K562 (cell line): ENCODE data around the gene TNRC6B. TPM values are rescaled to one million over a fixed set of nuclear protein-coding genes. Genes with fewer than 3 reads are reported as not detected.

Source experiments
- CTBP1 ChIP-seq: fragments of 450-650 bp; IDR thresholded peaks from 2 replicates; pipeline ENCODE4 v1.6.1; 2016; ENCODE audit warnings: borderline replicate concordance
- RAD21 ChIP-seq, 2 experiments: fragments of 250-450 bp in 1 of 2; fragments of 450-650 bp in 1 of 2; sonication (Bioruptor Pico) in 1 of 2; formaldehyde crosslinking in 1 of 2; IDR thresholded peaks in 1 of 2; conservative IDR thresholded peaks in 1 of 2; 2 replicates each; pipeline versions ENCODE4 v1.4.0 to v1.8.0; 2020 to 2022; ENCODE audit warnings: mild to moderate bottlenecking in 2 of 2, moderate library complexity in 1 of 2
- RAD51 ChIP-seq: fragments of 450-650 bp; IDR thresholded peaks from 2 replicates; pipeline ENCODE4 v1.7.1; 2016; ENCODE audit warnings: low read depth, mild to moderate bottlenecking, borderline replicate concordance
- SMAD4 ChIP-seq: fragments of 250-450 bp; sonication (Bioruptor Pico); conservative IDR thresholded peaks from 2 replicates; pipeline ENCODE4 v1.8.0; 2021; ENCODE audit warnings: inconsistent platforms, mild to moderate bottlenecking, moderate library complexity
- SNIP1 ChIP-seq: fragments of 450-650 bp; IDR thresholded peaks from 2 replicates; pipeline ENCODE4 v1.7.1; 2017; ENCODE audit warnings: low read depth, mild to moderate bottlenecking
- TRIM25 ChIP-seq: fragments of 450-650 bp; IDR thresholded peaks from 2 replicates; pipeline ENCODE4 v1.7.0; 2016; ENCODE audit warnings: borderline replicate concordance
- U2AF2 ChIP-seq: fragments of 200-400 bp; formaldehyde crosslinking; optimal IDR thresholded peaks from 2 replicates; pipeline ENCODE3; 2017; ENCODE audit warnings: low read depth, mild to moderate bottlenecking, low read length
- ZNF165 ChIP-seq: fragments of 250-450 bp; sonication (Bioruptor Pico); IDR thresholded peaks from 2 replicates; pipeline ENCODE4 v1.4.0; 2020; ENCODE audit warnings: borderline replicate concordance
- ZNF41 ChIP-seq: fragments of 250-450 bp; sonication (Bioruptor Pico); conservative IDR thresholded peaks from 2 replicates; pipeline ENCODE4 v1.4.0; 2020; ENCODE audit warnings: mild to moderate bottlenecking
- ZNF583 ChIP-seq: fragments of 250-450 bp; sonication (Bioruptor Pico); IDR thresholded peaks from 2 replicates; pipeline ENCODE4 v1.4.0; 2020
- polyA plus RNA-seq, 8 experiments: library from polyadenylated mRNA; depleted of rRNA in 4 of 8; stranded (reverse) in 5 of 8; unstranded in 3 of 8; fragments of >200 nt; fragmentation: Nextera tagmentation in 2 of 8; fragmentation: Illumina TruSeq in 1 of 8; extraction: Ambion mirVana in 2 of 8; extraction: Trizol in 1 of 8; gene quantifications; 2 replicates each; pipeline versions ENCODE4 v1.2.1 to v1.2.3, GENCODE V29; 2011 to 2014; ENCODE audit warnings: inconsistent platforms in 1 of 8, missing spikeins in 1 of 8
- total RNA-seq, 7 experiments: library from RNA; depleted of rRNA in 6 of 7; stranded (reverse); fragments of >200 nt in 6 of 7; fragmentation: Illumina TruSeq in 2 of 7; extraction: Trizol in 2 of 7; gene quantifications; 2 replicates each; pipeline versions ENCODE4 v1.2.1 to v1.2.3, GENCODE V29; 2011 to 2021; ENCODE audit warnings: low replicate concordance in 1 of 7
- TF ChIP-seq, protein P1 (sequence below): fragments of 450-650 bp; IDR thresholded peaks from 2 replicates; pipeline ENCODE4 v1.6.1; 2016; ENCODE audit warnings: mild to moderate bottlenecking, moderate library complexity

The TNRC6B gene
- total and polyA plus RNA-seq, 9 of the 15 experiments (the other 6 are each of a cell fraction or from before 2014, with no cell fraction given), result 0.96 to 18.8 (median 10.8) TPM

DNA sequence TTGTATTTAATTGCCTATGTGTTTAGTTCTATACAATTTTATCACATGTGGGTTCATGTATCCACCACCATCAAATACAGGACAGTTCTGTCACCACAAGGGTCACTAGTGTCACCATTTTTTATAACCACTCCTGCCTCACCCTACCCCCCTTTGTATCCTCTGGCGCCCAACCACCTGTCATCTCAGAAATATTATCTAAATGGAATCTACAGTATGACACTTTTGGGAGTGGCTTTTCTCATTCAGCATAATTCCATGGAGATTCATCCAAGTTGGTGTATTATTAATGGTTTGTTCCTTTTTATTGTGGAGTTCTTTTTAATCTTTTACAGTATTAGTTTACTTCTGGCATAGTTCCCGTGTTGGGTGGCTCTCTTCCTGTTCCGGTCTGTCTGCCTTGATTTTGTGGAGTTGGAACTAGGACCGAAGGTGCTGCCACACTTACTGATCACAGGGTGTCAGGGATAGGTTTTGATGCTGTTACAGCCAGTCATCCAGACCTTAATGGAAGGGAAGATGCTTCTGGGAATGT is 58.5 kb downstream of the TNRC6B start (continued):
- TF ChIP-seq, protein P1, sequence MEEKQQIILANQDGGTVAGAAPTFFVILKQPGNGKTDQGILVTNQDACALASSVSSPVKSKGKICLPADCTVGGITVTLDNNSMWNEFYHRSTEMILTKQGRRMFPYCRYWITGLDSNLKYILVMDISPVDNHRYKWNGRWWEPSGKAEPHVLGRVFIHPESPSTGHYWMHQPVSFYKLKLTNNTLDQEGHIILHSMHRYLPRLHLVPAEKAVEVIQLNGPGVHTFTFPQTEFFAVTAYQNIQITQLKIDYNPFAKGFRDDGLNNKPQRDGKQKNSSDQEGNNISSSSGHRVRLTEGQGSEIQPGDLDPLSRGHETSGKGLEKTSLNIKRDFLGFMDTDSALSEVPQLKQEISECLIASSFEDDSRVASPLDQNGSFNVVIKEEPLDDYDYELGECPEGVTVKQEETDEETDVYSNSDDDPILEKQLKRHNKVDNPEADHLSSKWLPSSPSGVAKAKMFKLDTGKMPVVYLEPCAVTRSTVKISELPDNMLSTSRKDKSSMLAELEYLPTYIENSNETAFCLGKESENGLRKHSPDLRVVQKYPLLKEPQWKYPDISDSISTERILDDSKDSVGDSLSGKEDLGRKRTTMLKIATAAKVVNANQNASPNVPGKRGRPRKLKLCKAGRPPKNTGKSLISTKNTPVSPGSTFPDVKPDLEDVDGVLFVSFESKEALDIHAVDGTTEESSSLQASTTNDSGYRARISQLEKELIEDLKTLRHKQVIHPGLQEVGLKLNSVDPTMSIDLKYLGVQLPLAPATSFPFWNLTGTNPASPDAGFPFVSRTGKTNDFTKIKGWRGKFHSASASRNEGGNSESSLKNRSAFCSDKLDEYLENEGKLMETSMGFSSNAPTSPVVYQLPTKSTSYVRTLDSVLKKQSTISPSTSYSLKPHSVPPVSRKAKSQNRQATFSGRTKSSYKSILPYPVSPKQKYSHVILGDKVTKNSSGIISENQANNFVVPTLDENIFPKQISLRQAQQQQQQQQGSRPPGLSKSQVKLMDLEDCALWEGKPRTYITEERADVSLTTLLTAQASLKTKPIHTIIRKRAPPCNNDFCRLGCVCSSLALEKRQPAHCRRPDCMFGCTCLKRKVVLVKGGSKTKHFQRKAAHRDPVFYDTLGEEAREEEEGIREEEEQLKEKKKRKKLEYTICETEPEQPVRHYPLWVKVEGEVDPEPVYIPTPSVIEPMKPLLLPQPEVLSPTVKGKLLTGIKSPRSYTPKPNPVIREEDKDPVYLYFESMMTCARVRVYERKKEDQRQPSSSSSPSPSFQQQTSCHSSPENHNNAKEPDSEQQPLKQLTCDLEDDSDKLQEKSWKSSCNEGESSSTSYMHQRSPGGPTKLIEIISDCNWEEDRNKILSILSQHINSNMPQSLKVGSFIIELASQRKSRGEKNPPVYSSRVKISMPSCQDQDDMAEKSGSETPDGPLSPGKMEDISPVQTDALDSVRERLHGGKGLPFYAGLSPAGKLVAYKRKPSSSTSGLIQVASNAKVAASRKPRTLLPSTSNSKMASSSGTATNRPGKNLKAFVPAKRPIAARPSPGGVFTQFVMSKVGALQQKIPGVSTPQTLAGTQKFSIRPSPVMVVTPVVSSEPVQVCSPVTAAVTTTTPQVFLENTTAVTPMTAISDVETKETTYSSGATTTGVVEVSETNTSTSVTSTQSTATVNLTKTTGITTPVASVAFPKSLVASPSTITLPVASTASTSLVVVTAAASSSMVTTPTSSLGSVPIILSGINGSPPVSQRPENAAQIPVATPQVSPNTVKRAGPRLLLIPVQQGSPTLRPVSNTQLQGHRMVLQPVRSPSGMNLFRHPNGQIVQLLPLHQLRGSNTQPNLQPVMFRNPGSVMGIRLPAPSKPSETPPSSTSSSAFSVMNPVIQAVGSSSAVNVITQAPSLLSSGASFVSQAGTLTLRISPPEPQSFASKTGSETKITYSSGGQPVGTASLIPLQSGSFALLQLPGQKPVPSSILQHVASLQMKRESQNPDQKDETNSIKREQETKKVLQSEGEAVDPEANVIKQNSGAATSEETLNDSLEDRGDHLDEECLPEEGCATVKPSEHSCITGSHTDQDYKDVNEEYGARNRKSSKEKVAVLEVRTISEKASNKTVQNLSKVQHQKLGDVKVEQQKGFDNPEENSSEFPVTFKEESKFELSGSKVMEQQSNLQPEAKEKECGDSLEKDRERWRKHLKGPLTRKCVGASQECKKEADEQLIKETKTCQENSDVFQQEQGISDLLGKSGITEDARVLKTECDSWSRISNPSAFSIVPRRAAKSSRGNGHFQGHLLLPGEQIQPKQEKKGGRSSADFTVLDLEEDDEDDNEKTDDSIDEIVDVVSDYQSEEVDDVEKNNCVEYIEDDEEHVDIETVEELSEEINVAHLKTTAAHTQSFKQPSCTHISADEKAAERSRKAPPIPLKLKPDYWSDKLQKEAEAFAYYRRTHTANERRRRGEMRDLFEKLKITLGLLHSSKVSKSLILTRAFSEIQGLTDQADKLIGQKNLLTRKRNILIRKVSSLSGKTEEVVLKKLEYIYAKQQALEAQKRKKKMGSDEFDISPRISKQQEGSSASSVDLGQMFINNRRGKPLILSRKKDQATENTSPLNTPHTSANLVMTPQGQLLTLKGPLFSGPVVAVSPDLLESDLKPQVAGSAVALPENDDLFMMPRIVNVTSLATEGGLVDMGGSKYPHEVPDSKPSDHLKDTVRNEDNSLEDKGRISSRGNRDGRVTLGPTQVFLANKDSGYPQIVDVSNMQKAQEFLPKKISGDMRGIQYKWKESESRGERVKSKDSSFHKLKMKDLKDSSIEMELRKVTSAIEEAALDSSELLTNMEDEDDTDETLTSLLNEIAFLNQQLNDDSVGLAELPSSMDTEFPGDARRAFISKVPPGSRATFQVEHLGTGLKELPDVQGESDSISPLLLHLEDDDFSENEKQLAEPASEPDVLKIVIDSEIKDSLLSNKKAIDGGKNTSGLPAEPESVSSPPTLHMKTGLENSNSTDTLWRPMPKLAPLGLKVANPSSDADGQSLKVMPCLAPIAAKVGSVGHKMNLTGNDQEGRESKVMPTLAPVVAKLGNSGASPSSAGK, result no peak
- TF ChIP-seq TRIM25, result no peak
- TF ChIP-seq ZNF583 (CRISPR knock-in tag), result no peak
- TF ChIP-seq ZNF165 (CRISPR knock-in tag), result no peak
- no peak for TF ChIP-seq CTBP1
- TF ChIP-seq RAD21 (CRISPR knock-in tag; conservative IDR thresholded peaks at IDR 0.05 in 1 of 2, IDR thresholded peaks at IDR 0.05 in 1 of 2), result no peak
- no peak for TF ChIP-seq RAD51
- no peak for TF ChIP-seq SMAD4 (CRISPR knock-in tag)
- no peak for TF ChIP-seq U2AF2
- no peak for TF ChIP-seq ZNF41
- TF ChIP-seq SNIP1, result no peak
